Gastrocnemius medialis (tissue), 4 donors: ENCODE data around the gene AVL9.

Experiments
- CTCF ChIP-seq, 5 experiments: fragments of 450-650 bp in 3 of 5; fragments of 200-600 bp in 2 of 5; sonication (generic) in 2 of 5; IDR thresholded peaks in 4 of 5; conservative IDR thresholded peaks in 1 of 5; 1 replicate in 4 of 5; 2 replicates in 1 of 5; pipeline ENCODE4 v1.5.1; 2016 to 2019; ENCODE audit warnings: antibody characterized with exemption in 5 of 5, mild to moderate bottlenecking in 3 of 5, moderate library complexity in 3 of 5
- POLR2A ChIP-seq, 2 donors: fragments of 450-650 bp; IDR thresholded peaks; one replicate each; pipeline ENCODE4 v1.6.1; 2017; ENCODE audit warnings: antibody characterized with exemption in 2 of 2, mild to moderate bottlenecking in 2 of 2, moderate library complexity in 2 of 2

GRCh38 chr7:32618470-32618869, 123.2 kb downstream of the AVL9 start:
- TF ChIP-seq CTCF (IDR thresholded peaks at IDR 0.05 in 4 of 5, conservative IDR thresholded peaks at IDR 0.05 in 1 of 5) (no peak), POLR2A (IDR thresholded peaks at IDR 0.05) (no peak)
